Measurements from ENCODE around the gene GALNS.

GRCh38 chr16:88805340-88805715, 51.4 kb downstream of the GALNS start:
- TF ChIP-seq CTCF (IDR thresholded peaks at IDR 0.05) = no peak
- TF ChIP-seq EP300 (IDR thresholded peaks at IDR 0.05) = no peak
- no peak for TF ChIP-seq POLR2A (IDR thresholded peaks at IDR 0.05)
